ENCODE data around the gene PMM1. TPM values are rescaled to one million over a fixed set of nuclear protein-coding genes. Genes with fewer than 3 reads are reported as not detected.

Gene PMM1
- total RNA-seq, 1 donor from 2014 or later, result 15.1 TPM

GRCh38 chr22:41600976-41601375 lies 11.3 kb upstream of the PMM1 start:
- H3K4me3 Mint-ChIP-seq, result no peak overlapping the region
- POLR2A ChIA-PET, result interaction anchor here (3.0 kb wide), 1 partner anchor 20 kb away, joined by 6 read pairs; the partner anchor contains the start of genes DESI1 and XRCC6

GRCh38 chr22:41598891-41599635 lies 9.4 kb upstream of the PMM1 start:
- no peak for TF ChIP-seq CTCF (IDR thresholded peaks at IDR 0.05)
- Mint-ChIP-seq H3K4me3 (no peak overlapping the region), H3K36me3 (ENCODE audit: low read depth) (peaks cover 50% of the 10 kb centered on the region), H3K4me1 (peaks cover 4% of the 10 kb centered on the region), H3K27ac (no peak overlapping the region), H3K27me3 (no peaks in the 10 kb centered on the region), H3K9me3 (no peaks in the 10 kb centered on the region)
- ATAC-seq (ENCODE audit: low read depth) (no peak), DNase-seq (no peak)
- ChIA-PET POLR2A (interaction anchor here (3.0 kb wide), 1 partner anchor 22 kb away, joined by 6 read pairs; the partner anchor contains the start of genes DESI1 and XRCC6), CTCF (interaction anchor here (1.9 kb wide), 1 partner anchor 196 kb away, joined by 7 read pairs; no protein-coding TSS in a partner anchor)
- intact Hi-C loops (cut with micrococcal nuclease), result loop anchor here (5.0 kb wide), 1 partner anchor 197 kb away; no protein-coding TSS in a partner anchor

More at GRCh38 chr22:41600976-41601375, 11.3 kb upstream of the PMM1 start:
- Mint-ChIP-seq H3K27me3 (no peaks in the 10 kb centered on the region), H3K9me3 (no peaks in the 10 kb centered on the region), H3K4me1 (peaks cover 7% of the 10 kb centered on the region), H3K36me3 (ENCODE audit: low read depth) (peaks cover 67% of the 10 kb centered on the region), H3K27ac (no peak overlapping the region)
- CTCF ChIA-PET, result no interaction called here
- DNase-seq (no peak), ATAC-seq (ENCODE audit: low read depth) (no peak)
- TF ChIP-seq CTCF (IDR thresholded peaks at IDR 0.05), result no peak
- intact Hi-C loops (cut with micrococcal nuclease), result no loop called here

- no peak overlapping the region for H3K27ac Mint-ChIP-seq
Measured at GRCh38 chr22:41598081-41598480, 8.4 kb upstream of the PMM1 start.

GRCh38 chr22:41597635-41597953 lies 8.0 kb upstream of the PMM1 start:
- Mint-ChIP-seq H3K9me3 (no peaks in the 10 kb centered on the region), H3K36me3 (ENCODE audit: low read depth) (peaks cover 39% of the 10 kb centered on the region), H3K27ac (no peak overlapping the region), H3K4me3 (no peak overlapping the region), H3K27me3 (no peaks in the 10 kb centered on the region), H3K4me1 (no peaks in the 10 kb centered on the region)
- intact Hi-C loops (cut with micrococcal nuclease), result loop anchor here (2.0 to 5.0 kb wide), 2 partner anchors 65 to 195 kb away; no protein-coding TSS in a partner anchor
- CTCF ChIA-PET, result interaction anchor here (1.0 to 1.9 kb wide), 3 partner anchors 21 to 194 kb away, joined by 3 to 7 read pairs (median 3); no protein-coding TSS in a partner anchor
- no peak for ATAC-seq (ENCODE audit: low read depth)
- POLR2A ChIA-PET, result no interaction called here
- DNase-seq, result no peak
- TF ChIP-seq CTCF (IDR thresholded peaks at IDR 0.05), result no peak

More at GRCh38 chr22:41598081-41598480, 8.4 kb upstream of the PMM1 start:
- H3K9me3 Mint-ChIP-seq, result no peaks in the 10 kb centered on the region
- no peaks in the 10 kb centered on the region for H3K4me1 Mint-ChIP-seq
- H3K4me3 Mint-ChIP-seq, result no peak overlapping the region
- ATAC-seq (ENCODE audit: low read depth), result no peak
- intact Hi-C loops (cut with micrococcal nuclease), result loop anchor here (5.0 kb wide), 1 partner anchor 196 kb away; no protein-coding TSS in a partner anchor
- ChIA-PET CTCF (interaction anchor here (1.3 to 1.9 kb wide), 2 partner anchors 21 to 195 kb away, joined by 3 to 7 read pairs; no protein-coding TSS in a partner anchor), POLR2A (no interaction called here)
- DNase-seq, result no peak
- H3K27me3 Mint-ChIP-seq, result no peaks in the 10 kb centered on the region
- TF ChIP-seq CTCF (IDR thresholded peaks at IDR 0.05), result no peak
- H3K36me3 Mint-ChIP-seq (ENCODE audit: low read depth), result peaks cover 44% of the 10 kb centered on the region

All from activated B cell treated with CpG ODN at 0.5 μM for 24 hours (primary cell).